NCI-H2227 treated with DMSO at 0.1 percent for 48 hours (cell line): ENCODE results near the gene GTPBP8.

Experiments used
- DNase-seq: peaks from one replicate; lab custom pipeline; 2025; lab: John Stamatoyannopoulos, UW

GTPBP8 gene

GRCh38 chr3:112990672-112991602 lies at the start of gene GTPBP8:
Gene GTPBP8 (plus strand): TSS chr3:112990984. CDS start chr3:112991000, 16 bp downstream.
- peak; percentile 84 for DNase-seq

GRCh38 chr3:112948346-112948838 lies 42.4 kb upstream of the GTPBP8 start:
- DNase-seq, result no peak

GRCh38 chr3:112956351-112956750 lies 34.4 kb upstream of the GTPBP8 start:
- no peak for DNase-seq

- no peak for DNase-seq
These were observed 31.8 kb upstream of the GTPBP8 start for GRCh38 chr3:112958811-112959560.

- no peak for DNase-seq
These were observed 27.1 kb upstream of the GTPBP8 start for GRCh38 chr3:112963683-112964082.

- no peak for DNase-seq
These were observed 25.1 kb upstream of the GTPBP8 start for GRCh38 chr3:112965656-112966055.

- DNase-seq, result no peak
These were observed 24.2 kb upstream of the GTPBP8 start for GRCh38 chr3:112966633-112967032.

GRCh38 chr3:112967425-112967824 lies 23.4 kb upstream of the GTPBP8 start:
- no peak for DNase-seq

GRCh38 chr3:112967828-112968227 lies 23.0 kb upstream of the GTPBP8 start:
- DNase-seq, result no peak

GRCh38 chr3:112972158-112972557 lies 18.6 kb upstream of the GTPBP8 start:
- DNase-seq, result no peak

GRCh38 chr3:112973325-112974177 lies 17.2 kb upstream of the GTPBP8 start:
- DNase-seq, result peak; percentile 30

- DNase-seq, result no peak
These were observed 16.6 kb upstream of the GTPBP8 start for GRCh38 chr3:112974178-112974517.

- DNase-seq, result no peak
These were observed 15.9 kb upstream of the GTPBP8 start, which contains the start of gene CD200R1 for GRCh38 chr3:112974894-112975293. Gene CD200R1 (minus strand): TSS chr3:112975103. CDS start chr3:112974857, 246 bp downstream.

GRCh38 chr3:112976001-112976400 lies 14.8 kb upstream of the GTPBP8 start:
- no peak for DNase-seq

- DNase-seq, result no peak
These were observed 13.8 kb upstream of the GTPBP8 start for GRCh38 chr3:112976953-112977352.

- DNase-seq, result no peak
These were observed 11.4 kb upstream of the GTPBP8 start for GRCh38 chr3:112979244-112979832.

- DNase-seq, result no peak
These were observed 10.7 kb upstream of the GTPBP8 start for GRCh38 chr3:112980080-112980479.

- no peak for DNase-seq
These were observed 8.1 kb upstream of the GTPBP8 start for GRCh38 chr3:112982710-112983109.

GRCh38 chr3:112984485-112984884 lies 6.3 kb upstream of the GTPBP8 start:
- no peak for DNase-seq

- DNase-seq, result no peak
These were observed 3.0 kb upstream of the GTPBP8 start for GRCh38 chr3:112987710-112988334.

- DNase-seq, result no peak
These were observed 5.0 kb downstream of the GTPBP8 start for GRCh38 chr3:112995800-112996199.
